GM12891 (cell line): Measurements from ENCODE around the gene ATRNL1.

Source experiments
- POLR2A ChIP-seq: IDR thresholded peaks from 2 replicates; pipeline ENCODE4 v1.6.1; 2011; ENCODE audit warnings: low read depth, low read length, control low read depth
- POLR2AphosphoS5 ChIP-seq: IDR thresholded peaks from 2 replicates; pipeline ENCODE4 v1.6.1; 2011; ENCODE audit warnings: low read depth, low read length, control low read depth
- POU2F2 ChIP-seq: IDR thresholded peaks from 2 replicates; pipeline ENCODE4 v1.6.1; 2011; ENCODE audit warnings: low read depth, mild to moderate bottlenecking, control low read depth, low read length, moderate library complexity
- TAF1 ChIP-seq: IDR thresholded peaks from 2 replicates; pipeline ENCODE4 v1.6.1; 2011; ENCODE audit warnings: low read depth, low read length, control low read depth

- no peak for TF ChIP-seq POLR2AphosphoS5
- TF ChIP-seq POLR2A = no peak
- no peak for TF ChIP-seq TAF1
- TF ChIP-seq POU2F2 = no peak
Measured at GRCh38 chr10:115491526-115492140, 398.5 kb downstream of the ATRNL1 start.
